Spleen (tissue), 7 donors: Measurements from ENCODE around the gene WWC1.

ENCODE experiments used
- POLR2A ChIP-seq, 3 donors: fragments of 450-650 bp; IDR thresholded peaks; one replicate each; pipeline ENCODE4 v1.5.1; 2017; ENCODE audit warnings: antibody characterized with exemption in 3 of 3, mild to moderate bottlenecking in 1 of 3
- POLR2AphosphoS5 ChIP-seq, 3 donors: sonication (generic); formaldehyde crosslinking; IDR thresholded peaks; one replicate each; pipeline ENCODE4 v1.5.1; 2017; ENCODE audit warnings: antibody characterized with exemption in 3 of 3
- TF ChIP-seq, protein P1 (sequence below), 11 experiments: fragments of 200-600 bp in 7 of 11; fragments of 450-650 bp in 4 of 11; sonication (generic) in 4 of 11; IDR thresholded peaks in 8 of 11; conservative IDR thresholded peaks in 3 of 11; 1 replicate in 7 of 11; 2 replicates in 4 of 11; pipeline versions ENCODE4 v1.4.0 to v1.8.0; 2016 to 2021; ENCODE audit warnings: antibody characterized with exemption in 11 of 11, inconsistent platforms in 4 of 11, mild to moderate bottlenecking in 1 of 11
- donor health status: DM: no; HTN: no; CAD: no; lungs with moderate emphysema.
- donor health status: DM: no; HTN: no; CAD: no.
- donor health status: DM: no; HTN: no; CAD: no.

DNA sequence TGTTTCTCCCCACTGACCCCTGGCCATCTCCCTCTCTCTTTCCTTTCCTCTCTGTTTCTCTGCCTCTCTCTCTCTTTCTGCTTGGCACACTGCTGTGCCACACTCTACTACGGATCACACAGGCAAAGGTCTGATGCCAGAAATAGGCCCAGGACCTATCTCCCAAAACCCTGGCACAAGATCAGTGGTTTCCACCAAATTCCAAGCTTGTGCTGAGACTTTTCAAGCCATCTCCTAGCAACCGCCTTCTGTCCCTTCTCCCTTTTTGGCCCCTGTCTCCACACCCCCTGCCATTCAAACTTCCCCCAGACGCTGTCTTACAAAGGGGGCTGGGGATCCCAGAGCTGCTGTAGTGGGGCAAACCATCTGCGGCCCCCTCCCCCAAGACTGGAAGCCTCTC lies 156.4 kb downstream of the WWC1 start:
- TF ChIP-seq, protein P1, sequence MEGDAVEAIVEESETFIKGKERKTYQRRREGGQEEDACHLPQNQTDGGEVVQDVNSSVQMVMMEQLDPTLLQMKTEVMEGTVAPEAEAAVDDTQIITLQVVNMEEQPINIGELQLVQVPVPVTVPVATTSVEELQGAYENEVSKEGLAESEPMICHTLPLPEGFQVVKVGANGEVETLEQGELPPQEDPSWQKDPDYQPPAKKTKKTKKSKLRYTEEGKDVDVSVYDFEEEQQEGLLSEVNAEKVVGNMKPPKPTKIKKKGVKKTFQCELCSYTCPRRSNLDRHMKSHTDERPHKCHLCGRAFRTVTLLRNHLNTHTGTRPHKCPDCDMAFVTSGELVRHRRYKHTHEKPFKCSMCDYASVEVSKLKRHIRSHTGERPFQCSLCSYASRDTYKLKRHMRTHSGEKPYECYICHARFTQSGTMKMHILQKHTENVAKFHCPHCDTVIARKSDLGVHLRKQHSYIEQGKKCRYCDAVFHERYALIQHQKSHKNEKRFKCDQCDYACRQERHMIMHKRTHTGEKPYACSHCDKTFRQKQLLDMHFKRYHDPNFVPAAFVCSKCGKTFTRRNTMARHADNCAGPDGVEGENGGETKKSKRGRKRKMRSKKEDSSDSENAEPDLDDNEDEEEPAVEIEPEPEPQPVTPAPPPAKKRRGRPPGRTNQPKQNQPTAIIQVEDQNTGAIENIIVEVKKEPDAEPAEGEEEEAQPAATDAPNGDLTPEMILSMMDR (IDR thresholded peaks at IDR 0.05 in 8 of 11, conservative IDR thresholded peaks at IDR 0.05 in 3 of 11) = no peak
- TF ChIP-seq POLR2A (IDR thresholded peaks at IDR 0.05) = no peak
- TF ChIP-seq POLR2AphosphoS5 (IDR thresholded peaks at IDR 0.05) = no peak
